Endothelial cell of umbilical vein (primary cell): ENCODE results near the gene PLS1. TPM values are rescaled to one million over a fixed set of nuclear protein-coding genes. Genes with fewer than 3 reads are reported as not detected.

Source experiments
- BruUV-seq: library from RNA; stranded (reverse); fragments of 400-500 nt; replicated peaks from 2 replicates; lab custom pipeline; 2021; lab: Mats Ljungman, UMichigan
- CTCF ChIA-PET: fragments of 300-600, 350-600 bp; sonication (Branson Sonifier 250); formaldehyde crosslinking; loops from one replicate; lab custom pipeline; 2021; ENCODE audit warnings: antibody characterized with exemption, inconsistent platforms; lab: Charles Lee
- POLR2A ChIA-PET: fragments of 300-600, 350-600 bp; sonication (Branson Sonifier 250); formaldehyde crosslinking; loops from one replicate; lab custom pipeline; 2021; ENCODE audit warnings: antibody characterized with exemption, inconsistent platforms; lab: Charles Lee
- DNase-seq: peaks from one replicate; pipeline ENCODE4 v3.0.0-alpha.2; 2011; ENCODE audit warnings: low read depth, low spot score
- FAIRE-seq: peaks from 2 replicates; lab custom pipeline; 2011; peaks lifted over from hg19 to GRCh38; lab: Jason Lieb, UNC
- H2AFZ ChIP-seq: 2 replicates; pipeline ENCODE4 v1.6.0; 2012; ENCODE audit warnings: low read depth, low read length, control low read depth, inconsistent platforms
- H3K27ac ChIP-seq: 2 replicates; pipeline ENCODE4 v1.5.1; 2011; ENCODE audit warnings: low read depth, mild to moderate bottlenecking, control low read depth, low read length, moderate library complexity; ENCODE audit not compliant: insufficient read depth
- H3K27me3 ChIP-seq, 2 experiments: 2 replicates each; pipeline versions ENCODE4 v1.6.0 to v1.6.1; 2011; ENCODE audit warnings: low read length in 2 of 2, mixed read lengths in 1 of 2; ENCODE audit not compliant: control insufficient read depth in 2 of 2, insufficient read depth in 2 of 2
- H3K36me3 ChIP-seq, 2 experiments: 2 replicates in 1 of 2; 3 replicates in 1 of 2; pipeline ENCODE4 v1.5.1; 2011; ENCODE audit warnings: low read length in 2 of 2, mild to moderate bottlenecking in 1 of 2, moderate library complexity in 1 of 2; ENCODE audit not compliant: control insufficient read depth in 2 of 2, insufficient read depth in 2 of 2; ENCODE audit errors: extremely low read depth in 1 of 2
- H3K4me1 ChIP-seq: 3 replicates; pipeline ENCODE4 v1.5.1; 2011; ENCODE audit warnings: mild to moderate bottlenecking, low read length; ENCODE audit not compliant: control insufficient read depth, insufficient read depth; ENCODE audit errors: extremely low read depth
- H3K4me2 ChIP-seq: 2 replicates; pipeline ENCODE4 v1.6.1; 2011; ENCODE audit warnings: low read length, control low read depth, mixed read lengths; ENCODE audit not compliant: insufficient read depth
- H3K4me3 ChIP-seq, 3 experiments: fragments of 200-600 bp in 1 of 3; sonication (generic), shearing (Covaris generic) in 1 of 3; replicated peaks in 1 of 3; 2 replicates each; pipeline ENCODE4 v1.5.1; 2011 to 2016; ENCODE audit warnings: control low read depth in 3 of 3, low read length in 3 of 3, mild to moderate bottlenecking in 2 of 3, inconsistent platforms in 1 of 3, low read depth in 1 of 3, moderate library complexity in 1 of 3; ENCODE audit not compliant: insufficient read depth in 1 of 3
- H3K79me2 ChIP-seq: 2 replicates; pipeline ENCODE4 v1.6.0; 2012; ENCODE audit warnings: low read length, inconsistent platforms; ENCODE audit not compliant: control insufficient read depth, insufficient read depth
- H3K9ac ChIP-seq: replicated peaks from 2 replicates; pipeline ENCODE3; 2011; ENCODE audit warnings: low read length, control low read depth; ENCODE audit not compliant: insufficient read depth; ENCODE audit errors: extremely low read depth
- H3K9me1 ChIP-seq: replicated peaks from 3 replicates; pipeline ENCODE4 v1.6.0; 2011; ENCODE audit warnings: mild to moderate bottlenecking, low read length; ENCODE audit not compliant: control insufficient read depth, insufficient read depth; ENCODE audit errors: extremely low read depth
- H3K9me3 ChIP-seq: replicated peaks from 2 replicates; pipeline ENCODE4 v1.5.1; 2012; ENCODE audit warnings: low read length, inconsistent platforms; ENCODE audit not compliant: control insufficient read depth, insufficient read depth
- H4K20me1 ChIP-seq: replicated peaks from 2 replicates; pipeline ENCODE3; 2011; ENCODE audit warnings: mild to moderate bottlenecking, low read length; ENCODE audit not compliant: control insufficient read depth, insufficient read depth; ENCODE audit errors: extremely low read depth
- CTCF ChIP-seq, 2 donors: IDR thresholded peaks; 1 replicate in 1 of 2; 2 replicates in 1 of 2; pipeline ENCODE4 v1.5.1; 2011; ENCODE audit warnings: low read length in 2 of 2, mild to moderate bottlenecking in 2 of 2, moderate library complexity in 2 of 2, control low read depth in 1 of 2, inconsistent platforms in 1 of 2, low read depth in 1 of 2; ENCODE audit not compliant: insufficient read depth in 1 of 2; ENCODE audit errors: extremely low read depth in 1 of 2
- EZH2 ChIP-seq: IDR thresholded peaks from 2 replicates; pipeline ENCODE4 v1.6.1; 2012; ENCODE audit warnings: borderline replicate concordance, low read depth, mild to moderate bottlenecking, moderate library complexity, low read length, inconsistent platforms; ENCODE audit not compliant: severe bottlenecking
- FOS ChIP-seq: IDR thresholded peaks from 2 replicates; pipeline ENCODE4 v1.6.1; 2011; ENCODE audit warnings: mild to moderate bottlenecking, low read length, moderate library complexity, borderline replicate concordance; ENCODE audit not compliant: insufficient read depth
- GATA2 ChIP-seq: IDR thresholded peaks from 2 replicates; pipeline ENCODE4 v1.7.0; 2011; ENCODE audit warnings: low read depth, mild to moderate bottlenecking, moderate library complexity, mixed read lengths, low read length; ENCODE audit not compliant: insufficient read length, insufficient read depth
- JUN ChIP-seq: IDR thresholded peaks from 2 replicates; pipeline ENCODE4 v1.6.1; 2011; ENCODE audit warnings: borderline replicate concordance, low read depth; ENCODE audit not compliant: insufficient read length, insufficient read depth
- MAX ChIP-seq: IDR thresholded peaks from 2 replicates; pipeline ENCODE4 v1.6.1; 2011; ENCODE audit not compliant: insufficient read depth, insufficient read length
- MYC ChIP-seq: IDR thresholded peaks from one replicate; pipeline ENCODE4 v1.6.1; 2011; ENCODE audit warnings: mild to moderate bottlenecking, low read depth, low read length
- POLR2A ChIP-seq: IDR thresholded peaks from 2 replicates; pipeline ENCODE4 v1.6.1; 2012; ENCODE audit warnings: low read depth, mild to moderate bottlenecking, control low read depth, low read length
- POLR2AphosphoS5 ChIP-seq: IDR thresholded peaks from 2 replicates; pipeline ENCODE4 v1.6.1; 2012; ENCODE audit warnings: low read depth, mild to moderate bottlenecking, control low read depth, low read length, moderate library complexity; ENCODE audit not compliant: insufficient read depth
- dilution Hi-C: fragments of 300-500 bp; cut with MboI; formaldehyde crosslinking; loops from one replicate; pipeline ENCODE4 v1.15.0; 2019; ENCODE audit warnings: low sequenced_read_pairs; ENCODE audit not compliant: extremely low pct_ligation_motif_present
- intact Hi-C: fragments of 100-400 bp; cut with micrococcal nuclease; formaldehyde crosslinking; loops from one replicate; pipeline ENCODE4 v1.10.0; 2022
- polyA plus RNA-seq, 4 experiments: library from polyadenylated mRNA; depleted of rRNA in 3 of 4; stranded (reverse) in 3 of 4; unstranded in 1 of 4; fragments of >200 nt; gene quantifications; 2 replicates each; pipeline versions ENCODE4 v1.2.1 to v1.2.3, GENCODE V29; 2011 to 2012; ENCODE audit warnings: missing spikeins in 1 of 4
- total RNA-seq: library from RNA; stranded (reverse); gene quantifications from 2 replicates; pipeline ENCODE4 v1.2.3, GENCODE V29; 2021

PLS1 gene
- total and polyA plus RNA-seq, 2 donors (not counting 3 experiments of a cell fraction or from before 2014, with no cell fraction given), result 0.59 to 1.3 TPM

GRCh38 chr3:142636050-142636449 lies 39.9 kb downstream of the PLS1 start:
- H3K79me2 ChIP-seq, result no peaks in the 10 kb centered on the region
- ChIA-PET POLR2A (no interaction called here), CTCF (interaction anchor here (1.3 kb wide), 1 partner anchor 10 kb away, joined by 3 read pairs; no protein-coding TSS in a partner anchor)
- BruUV-seq, result no TSS peak
- H2AFZ ChIP-seq, result no peak overlapping the region
- dilution Hi-C loops (no loop called here), intact Hi-C loops (no loop called here)
- H3K36me3 ChIP-seq, result no peaks in the 10 kb centered on the region
- DNase-seq, result no peak
- no peak overlapping the region for H3K4me2 ChIP-seq
- FAIRE-seq, result no peak
- peaks cover 0 to 3% of the 10 kb centered on the region in 2 experiments for H3K27me3 ChIP-seq
- no peak overlapping the region for H3K4me3 ChIP-seq
- H3K9me3 ChIP-seq, result no peaks in the 10 kb centered on the region
- TF ChIP-seq POLR2AphosphoS5, result no peak
- TF ChIP-seq GATA2, result no peak
- no peak for TF ChIP-seq POLR2A
- no peak for TF ChIP-seq MYC
- no peak for TF ChIP-seq JUN
- TF ChIP-seq FOS, result no peak
- TF ChIP-seq CTCF (IDR thresholded peaks at IDR 0.05; ENCODE audit: extremely low read depth in 1 of 2, insufficient read depth in 1 of 2, low read depth in 1 of 2, low read length in 2 of 2), result no peak
- no peak for TF ChIP-seq MAX
- TF ChIP-seq EZH2, result no peak
- no peaks in the 10 kb centered on the region for H4K20me1 ChIP-seq
- H3K9me1 ChIP-seq, result no peaks in the 10 kb centered on the region
- H3K9ac ChIP-seq, result no peak overlapping the region
- no peaks in the 10 kb centered on the region for H3K4me1 ChIP-seq
- no peak overlapping the region for H3K27ac ChIP-seq
